Spleen (tissue), 7 donors: ENCODE measurements around the gene TENM3.

ENCODE experiments used
- POLR2A ChIP-seq, 3 donors: fragments of 450-650 bp; IDR thresholded peaks; one replicate each; pipeline ENCODE4 v1.5.1; 2017; ENCODE audit warnings: antibody characterized with exemption in 3 of 3, mild to moderate bottlenecking in 1 of 3
- POLR2AphosphoS5 ChIP-seq, 3 donors: sonication (generic); formaldehyde crosslinking; IDR thresholded peaks; one replicate each; pipeline ENCODE4 v1.5.1; 2017; ENCODE audit warnings: antibody characterized with exemption in 3 of 3
- TF ChIP-seq, protein P1 (sequence below), 11 experiments: fragments of 200-600 bp in 7 of 11; fragments of 450-650 bp in 4 of 11; sonication (generic) in 4 of 11; IDR thresholded peaks in 8 of 11; conservative IDR thresholded peaks in 3 of 11; 1 replicate in 7 of 11; 2 replicates in 4 of 11; pipeline versions ENCODE4 v1.4.0 to v1.8.0; 2016 to 2021; ENCODE audit warnings: antibody characterized with exemption in 11 of 11, inconsistent platforms in 4 of 11, mild to moderate bottlenecking in 1 of 11
- donor health status: DM: no; HTN: no; CAD: no; lungs with moderate emphysema.
- donor health status: DM: no; HTN: no; CAD: no.
- donor health status: DM: no; HTN: no; CAD: no.

DNA sequence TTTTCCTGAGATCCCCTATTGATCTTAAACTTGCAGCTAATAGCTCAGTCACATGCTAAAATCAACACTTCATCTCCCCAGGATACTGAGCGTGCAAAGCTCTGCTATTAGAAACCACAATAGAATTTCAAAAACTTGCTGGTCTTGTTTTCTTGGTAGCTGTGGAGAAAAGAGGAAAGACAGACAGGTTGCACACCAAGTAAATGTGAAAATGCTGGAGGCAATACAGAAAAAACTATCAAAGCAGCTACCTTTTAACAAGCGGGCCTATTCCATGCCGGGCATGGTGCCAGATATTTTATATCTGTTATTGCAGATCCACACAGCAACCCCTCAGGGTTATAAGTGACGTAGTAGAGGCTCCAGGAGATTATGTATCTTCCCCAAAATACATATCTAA lies 502.0 kb downstream of the TENM3 start:
- TF ChIP-seq, protein P1, sequence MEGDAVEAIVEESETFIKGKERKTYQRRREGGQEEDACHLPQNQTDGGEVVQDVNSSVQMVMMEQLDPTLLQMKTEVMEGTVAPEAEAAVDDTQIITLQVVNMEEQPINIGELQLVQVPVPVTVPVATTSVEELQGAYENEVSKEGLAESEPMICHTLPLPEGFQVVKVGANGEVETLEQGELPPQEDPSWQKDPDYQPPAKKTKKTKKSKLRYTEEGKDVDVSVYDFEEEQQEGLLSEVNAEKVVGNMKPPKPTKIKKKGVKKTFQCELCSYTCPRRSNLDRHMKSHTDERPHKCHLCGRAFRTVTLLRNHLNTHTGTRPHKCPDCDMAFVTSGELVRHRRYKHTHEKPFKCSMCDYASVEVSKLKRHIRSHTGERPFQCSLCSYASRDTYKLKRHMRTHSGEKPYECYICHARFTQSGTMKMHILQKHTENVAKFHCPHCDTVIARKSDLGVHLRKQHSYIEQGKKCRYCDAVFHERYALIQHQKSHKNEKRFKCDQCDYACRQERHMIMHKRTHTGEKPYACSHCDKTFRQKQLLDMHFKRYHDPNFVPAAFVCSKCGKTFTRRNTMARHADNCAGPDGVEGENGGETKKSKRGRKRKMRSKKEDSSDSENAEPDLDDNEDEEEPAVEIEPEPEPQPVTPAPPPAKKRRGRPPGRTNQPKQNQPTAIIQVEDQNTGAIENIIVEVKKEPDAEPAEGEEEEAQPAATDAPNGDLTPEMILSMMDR (IDR thresholded peaks at IDR 0.05 in 8 of 11, conservative IDR thresholded peaks at IDR 0.05 in 3 of 11), result no peak
- no peak for TF ChIP-seq POLR2AphosphoS5 (IDR thresholded peaks at IDR 0.05)
- TF ChIP-seq POLR2A (IDR thresholded peaks at IDR 0.05), result no peak
